Loucy (cell line): ENCODE results near the gene SPATA33.
"Not testable (repeated sequence)": the region's sequence is repeated elsewhere in the genome, so short reads cannot be mapped to it uniquely, and the experiment has no call there.

Experiments
- H2AFZ ChIP-seq: fragments of 200-600 bp; sonication (generic); 2 replicates; pipeline ENCODE4 v1.6.0; 2016; ENCODE audit warnings: antibody characterized with exemption, mild to moderate bottlenecking, low read length, moderate library complexity
- H3F3A ChIP-seq: fragments of 200-600 bp; 2 replicates; pipeline ENCODE4 v1.6.0; 2016; ENCODE audit warnings: antibody characterized with exemption, low read depth, mild to moderate bottlenecking
- H3K27me3 ChIP-seq: fragments of 200-600 bp; sonication (generic); 2 replicates; pipeline ENCODE4 v1.6.1; 2014; ENCODE audit warnings: low read length, mild to moderate bottlenecking; ENCODE audit not compliant: insufficient read depth, poor library complexity, severe bottlenecking
- H3K36me3 ChIP-seq: fragments of 200-600 bp; sonication (generic); 2 replicates; pipeline ENCODE4 v1.6.1; 2016; ENCODE audit warnings: low read length; ENCODE audit not compliant: insufficient read depth
- H3K4me1 ChIP-seq: fragments of 200-600 bp; sonication (generic); 2 replicates; pipeline ENCODE4 v1.5.1; 2014; ENCODE audit warnings: low read length, mild to moderate bottlenecking; ENCODE audit not compliant: insufficient read depth, poor library complexity, severe bottlenecking
- H3K4me2 ChIP-seq: fragments of 200-600 bp; sonication (generic); 2 replicates; pipeline ENCODE4 v1.6.0; 2014; ENCODE audit warnings: antibody characterized with exemption, low read length, low read depth, mild to moderate bottlenecking; ENCODE audit not compliant: poor library complexity, severe bottlenecking
- H3K4me3 ChIP-seq: fragments of 200-600 bp; sonication (generic); 2 replicates; pipeline ENCODE4 v1.5.1; 2014; ENCODE audit warnings: low read length, mild to moderate bottlenecking, mixed read lengths; ENCODE audit not compliant: poor library complexity, severe bottlenecking
- H3K79me2 ChIP-seq: fragments of 200-600 bp; sonication (generic); 2 replicates; pipeline ENCODE4 v1.6.1; 2014; ENCODE audit warnings: low read length; ENCODE audit not compliant: insufficient read depth
- H3K9ac ChIP-seq: fragments of 200-600 bp; sonication (generic); 2 replicates; pipeline ENCODE4 v1.6.0; 2014; ENCODE audit warnings: mild to moderate bottlenecking, low read depth, low read length, moderate library complexity; ENCODE audit not compliant: poor library complexity, severe bottlenecking
- H3K9me2 ChIP-seq: fragments of 200-600 bp; sonication (generic); replicated peaks from 2 replicates; pipeline ENCODE4 v1.6.1; 2016; ENCODE audit warnings: low read depth, low read length, mixed read lengths
- H3K9me3 ChIP-seq: fragments of 200-600 bp; sonication (generic); 2 replicates; pipeline ENCODE4 v1.6.1; 2014; ENCODE audit warnings: mild to moderate bottlenecking, antibody characterized with exemption, low read length, low read depth; ENCODE audit not compliant: insufficient read depth
- H4K20me1 ChIP-seq: fragments of 200-600 bp; sonication (generic); 2 replicates; pipeline ENCODE4 v1.6.0; 2014; ENCODE audit warnings: antibody characterized with exemption, low read length, mild to moderate bottlenecking; ENCODE audit not compliant: insufficient read depth, poor library complexity, severe bottlenecking
- EZH2phosphoT487 ChIP-seq: fragments of 200-600 bp; IDR thresholded peaks from 2 replicates; pipeline ENCODE4 v1.6.1; 2018; ENCODE audit warnings: antibody characterized with exemption, mild to moderate bottlenecking, moderate library complexity, borderline replicate concordance
- TF ChIP-seq, protein P1 (sequence below): fragments of 200-600 bp; sonication (generic); conservative IDR thresholded peaks from 2 replicates; pipeline ENCODE4 v1.5.1; 2014; ENCODE audit warnings: mild to moderate bottlenecking, antibody characterized with exemption, low read length

The SPATA33 gene

DNA sequence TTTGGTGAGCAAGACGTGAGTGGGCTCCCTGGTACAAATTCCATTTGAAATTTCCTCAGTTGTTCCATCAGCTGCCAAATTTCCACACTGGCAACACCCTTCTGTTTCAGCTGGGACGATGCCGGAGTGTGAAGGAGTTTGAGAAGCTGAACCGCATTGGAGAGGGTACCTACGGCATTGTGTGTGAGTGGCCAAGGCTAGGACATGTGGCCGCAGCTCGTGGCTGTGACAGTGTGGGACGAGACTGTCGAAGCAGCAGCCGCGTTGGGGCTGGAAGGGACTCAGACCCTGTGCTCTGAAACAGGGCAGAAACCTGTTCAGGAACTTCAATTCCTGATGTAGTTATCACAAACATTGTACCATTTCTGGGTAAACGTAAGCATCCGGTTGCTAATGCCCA is 31.5 kb downstream of the SPATA33 start:
- Histone ChIP-seq H3K9ac (no peak overlapping the region), H3K4me3 (no peak overlapping the region), H3K4me1 (peaks cover 5% of the 10 kb centered on the region), H2AFZ (no peak overlapping the region), H3K4me2 (no peak overlapping the region), H3K36me3 (no peaks in the 10 kb centered on the region), H3F3A (no peaks in the 10 kb centered on the region), H3K9me3 (no peaks in the 10 kb centered on the region), H4K20me1 (no peaks in the 10 kb centered on the region), H3K9me2 (no peaks in the 10 kb centered on the region), H3K79me2 (peaks cover 13% of the 10 kb centered on the region; the same call in 1 of the 2 replicates), H3K27me3 (no peaks in the 10 kb centered on the region)
- TF ChIP-seq, protein P1, sequence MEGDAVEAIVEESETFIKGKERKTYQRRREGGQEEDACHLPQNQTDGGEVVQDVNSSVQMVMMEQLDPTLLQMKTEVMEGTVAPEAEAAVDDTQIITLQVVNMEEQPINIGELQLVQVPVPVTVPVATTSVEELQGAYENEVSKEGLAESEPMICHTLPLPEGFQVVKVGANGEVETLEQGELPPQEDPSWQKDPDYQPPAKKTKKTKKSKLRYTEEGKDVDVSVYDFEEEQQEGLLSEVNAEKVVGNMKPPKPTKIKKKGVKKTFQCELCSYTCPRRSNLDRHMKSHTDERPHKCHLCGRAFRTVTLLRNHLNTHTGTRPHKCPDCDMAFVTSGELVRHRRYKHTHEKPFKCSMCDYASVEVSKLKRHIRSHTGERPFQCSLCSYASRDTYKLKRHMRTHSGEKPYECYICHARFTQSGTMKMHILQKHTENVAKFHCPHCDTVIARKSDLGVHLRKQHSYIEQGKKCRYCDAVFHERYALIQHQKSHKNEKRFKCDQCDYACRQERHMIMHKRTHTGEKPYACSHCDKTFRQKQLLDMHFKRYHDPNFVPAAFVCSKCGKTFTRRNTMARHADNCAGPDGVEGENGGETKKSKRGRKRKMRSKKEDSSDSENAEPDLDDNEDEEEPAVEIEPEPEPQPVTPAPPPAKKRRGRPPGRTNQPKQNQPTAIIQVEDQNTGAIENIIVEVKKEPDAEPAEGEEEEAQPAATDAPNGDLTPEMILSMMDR, result no peak
- no peak for TF ChIP-seq EZH2phosphoT487

- not testable (repeated sequence) for H3K27me3 ChIP-seq, H4K20me1 ChIP-seq, H3K9me2 ChIP-seq, H3F3A ChIP-seq, H3K4me2 ChIP-seq, H3K9ac ChIP-seq, H3K36me3 ChIP-seq, H2AFZ ChIP-seq, H3K4me1 ChIP-seq, H3K9me3 ChIP-seq, H3K4me3 ChIP-seq
- peaks cover 13% of the 10 kb centered on the region; the same call in 1 of the 2 replicates for H3K79me2 ChIP-seq
Measured at GRCh38 chr16:89689621-89690020, 32.0 kb downstream of the SPATA33 start.

GRCh38 chr16:89690392-89690901 is 32.8 kb downstream of the SPATA33 start:
- H3K4me1 ChIP-seq, result peaks cover 5% of the 10 kb centered on the region
- no peaks in the 10 kb centered on the region for H3F3A ChIP-seq
- H3K9me3 ChIP-seq, result no peaks in the 10 kb centered on the region
- H3K79me2 ChIP-seq, result peaks cover 13% of the 10 kb centered on the region; the same call in 1 of the 2 replicates
- no peaks in the 10 kb centered on the region for H3K27me3 ChIP-seq
- no peak overlapping the region for H3K4me3 ChIP-seq
- H3K9me2 ChIP-seq, result no peaks in the 10 kb centered on the region
- no peaks in the 10 kb centered on the region for H4K20me1 ChIP-seq
- H3K4me2 ChIP-seq, result no peak overlapping the region
- TF ChIP-seq EZH2phosphoT487, result no peak
- TF ChIP-seq, protein P1, result no peak
- H2AFZ ChIP-seq, result no peak overlapping the region
- H3K36me3 ChIP-seq, result no peaks in the 10 kb centered on the region
- H3K9ac ChIP-seq, result no peak overlapping the region
